GM12864 (cell line): ENCODE results near the gene BAZ1B.
A peak's percentile ranks its signal among the peaks of the same experiment; 100 is the strongest.
"Not testable (repeated sequence)": the region's sequence is repeated elsewhere in the genome, so short reads cannot be mapped to it uniquely, and the experiment has no call there.

Experiments used
- DNase-seq: peaks from one replicate; pipeline ENCODE4 v3.0.0-alpha.2; 2011; ENCODE audit warnings: low read depth
- H3K4me3 ChIP-seq: 2 replicates; pipeline ENCODE4 v1.5.1; 2011; ENCODE audit warnings: mild to moderate bottlenecking, low read depth, low read length, control low read depth
- TF ChIP-seq, protein P1 (sequence below): IDR thresholded peaks from 2 replicates; pipeline ENCODE4 v1.5.1; 2011; ENCODE audit warnings: low read depth, mild to moderate bottlenecking, moderate library complexity, low read length, control low read depth, inconsistent platforms; ENCODE audit errors: missing control alignments

Gene BAZ1B

DNA sequence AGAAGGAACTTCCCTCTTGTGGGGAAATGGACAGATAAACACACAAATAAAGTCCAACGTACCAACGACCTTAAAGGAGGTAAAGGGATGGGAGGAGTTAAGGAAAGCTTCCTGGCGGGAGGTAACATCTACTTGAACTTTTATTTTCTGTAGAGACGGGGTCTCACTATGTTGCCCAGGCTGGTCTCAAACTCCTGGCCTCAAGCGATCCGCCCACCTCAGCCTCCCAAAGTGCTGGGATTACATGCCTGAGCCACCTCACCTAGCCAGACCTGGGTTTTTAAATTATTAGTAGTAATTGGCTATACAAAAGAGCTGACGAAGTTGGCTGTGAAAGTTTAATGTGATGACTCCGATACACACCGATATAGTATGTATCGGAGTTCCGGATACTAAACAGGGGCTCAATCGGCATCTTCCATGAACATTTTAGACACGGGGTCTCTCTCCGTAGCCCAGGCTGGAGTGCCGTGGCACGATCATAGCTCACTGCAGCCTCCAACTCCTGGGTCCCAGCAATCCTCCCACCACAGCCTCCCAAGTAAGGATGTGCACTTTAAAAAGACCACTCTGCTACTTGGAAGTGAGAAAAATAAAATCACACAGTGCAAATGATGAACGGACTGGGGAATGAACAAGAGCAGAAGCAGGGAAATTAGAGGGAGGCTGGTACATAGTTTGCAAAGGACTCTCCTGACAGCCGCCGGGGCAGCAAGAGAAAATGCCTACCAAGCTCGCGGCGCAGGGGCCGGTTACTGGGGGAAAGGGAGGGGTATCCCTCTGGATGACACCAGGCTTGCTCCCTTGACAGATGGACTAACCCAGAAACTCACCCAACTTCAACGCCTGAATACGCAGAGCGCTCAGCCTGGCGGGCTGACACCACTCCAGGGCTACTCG is 34.4 kb upstream of the BAZ1B start:
- TF ChIP-seq, protein P1, sequence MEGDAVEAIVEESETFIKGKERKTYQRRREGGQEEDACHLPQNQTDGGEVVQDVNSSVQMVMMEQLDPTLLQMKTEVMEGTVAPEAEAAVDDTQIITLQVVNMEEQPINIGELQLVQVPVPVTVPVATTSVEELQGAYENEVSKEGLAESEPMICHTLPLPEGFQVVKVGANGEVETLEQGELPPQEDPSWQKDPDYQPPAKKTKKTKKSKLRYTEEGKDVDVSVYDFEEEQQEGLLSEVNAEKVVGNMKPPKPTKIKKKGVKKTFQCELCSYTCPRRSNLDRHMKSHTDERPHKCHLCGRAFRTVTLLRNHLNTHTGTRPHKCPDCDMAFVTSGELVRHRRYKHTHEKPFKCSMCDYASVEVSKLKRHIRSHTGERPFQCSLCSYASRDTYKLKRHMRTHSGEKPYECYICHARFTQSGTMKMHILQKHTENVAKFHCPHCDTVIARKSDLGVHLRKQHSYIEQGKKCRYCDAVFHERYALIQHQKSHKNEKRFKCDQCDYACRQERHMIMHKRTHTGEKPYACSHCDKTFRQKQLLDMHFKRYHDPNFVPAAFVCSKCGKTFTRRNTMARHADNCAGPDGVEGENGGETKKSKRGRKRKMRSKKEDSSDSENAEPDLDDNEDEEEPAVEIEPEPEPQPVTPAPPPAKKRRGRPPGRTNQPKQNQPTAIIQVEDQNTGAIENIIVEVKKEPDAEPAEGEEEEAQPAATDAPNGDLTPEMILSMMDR: no peak
- no peak for DNase-seq
- H3K4me3 ChIP-seq: peak overlapping the region; percentile 87

DNA sequence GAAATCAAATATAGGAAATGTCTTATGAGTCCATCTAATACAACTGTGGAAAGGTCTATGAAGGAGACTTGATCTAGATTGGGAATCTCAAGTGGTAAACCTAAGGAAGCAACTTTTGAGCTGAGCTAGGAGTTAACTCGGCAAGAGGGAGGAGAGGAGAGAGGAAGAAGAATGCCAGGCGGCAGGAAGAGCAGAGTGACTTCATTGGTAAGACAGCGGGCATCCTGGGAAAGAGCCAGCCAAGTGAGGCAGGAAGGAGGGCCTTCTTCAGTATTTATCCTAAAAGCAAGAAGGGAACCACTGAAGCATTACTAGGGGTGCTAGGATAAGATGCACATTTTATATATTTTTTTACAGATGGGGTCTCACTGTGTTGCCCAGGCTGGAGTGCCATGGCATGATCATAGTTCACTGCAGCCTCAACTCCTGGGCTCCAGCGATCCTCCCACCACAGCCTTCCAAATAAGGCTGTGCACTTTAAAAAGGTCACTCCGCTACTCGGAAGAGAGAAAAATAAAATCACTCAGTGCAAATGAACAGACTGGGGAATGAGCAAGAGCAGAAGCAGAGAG is 33.4 kb upstream of the BAZ1B start:
- H3K4me3 ChIP-seq: no peak overlapping the region; the same call in 1 of the 2 replicates
- TF ChIP-seq, protein P1: no peak
- no peak for DNase-seq

DNA sequence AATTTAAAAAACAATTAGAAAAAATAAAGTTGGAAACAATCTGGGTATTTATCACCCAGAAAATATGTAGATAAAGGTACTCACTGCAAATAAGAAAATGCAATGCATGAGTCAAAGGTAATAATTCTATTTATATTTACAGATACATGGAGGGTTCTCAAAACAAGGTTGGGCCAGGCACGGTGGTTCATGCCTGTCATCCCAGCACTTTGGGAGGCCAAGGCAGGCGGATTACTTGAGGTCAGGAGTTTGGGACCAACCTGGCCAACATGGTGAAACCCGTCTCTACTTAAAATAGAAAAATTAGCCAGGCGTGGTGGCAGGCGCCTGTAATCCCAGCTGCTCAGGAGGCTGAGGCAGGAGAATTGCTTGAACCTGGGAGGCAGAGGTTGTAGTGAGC is 28.0 kb upstream of the BAZ1B start:
- H3K4me3 ChIP-seq, DNase-seq: not testable (repeated sequence)

DNA sequence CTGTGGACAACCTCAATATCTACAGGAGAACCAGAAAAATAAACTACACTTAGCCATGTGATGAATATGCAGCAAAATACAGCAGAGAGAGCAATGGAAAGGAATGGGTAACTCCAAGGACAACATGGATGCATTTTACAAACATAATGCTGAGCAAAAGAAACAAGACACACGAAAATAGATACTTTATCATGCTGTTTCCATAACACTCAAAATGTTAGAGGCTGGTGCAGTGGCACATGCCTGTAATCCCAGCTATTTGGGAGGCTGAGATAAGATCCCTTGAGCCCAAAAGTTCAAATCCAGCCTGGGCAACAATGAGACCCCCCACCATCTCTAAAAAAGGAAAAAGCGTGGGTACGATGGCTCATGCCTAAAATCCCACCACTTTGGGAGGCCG is 27.1 kb upstream of the BAZ1B start:
- no peak overlapping the region for H3K4me3 ChIP-seq
- TF ChIP-seq, protein P1: no peak
- DNase-seq: no peak

DNA sequence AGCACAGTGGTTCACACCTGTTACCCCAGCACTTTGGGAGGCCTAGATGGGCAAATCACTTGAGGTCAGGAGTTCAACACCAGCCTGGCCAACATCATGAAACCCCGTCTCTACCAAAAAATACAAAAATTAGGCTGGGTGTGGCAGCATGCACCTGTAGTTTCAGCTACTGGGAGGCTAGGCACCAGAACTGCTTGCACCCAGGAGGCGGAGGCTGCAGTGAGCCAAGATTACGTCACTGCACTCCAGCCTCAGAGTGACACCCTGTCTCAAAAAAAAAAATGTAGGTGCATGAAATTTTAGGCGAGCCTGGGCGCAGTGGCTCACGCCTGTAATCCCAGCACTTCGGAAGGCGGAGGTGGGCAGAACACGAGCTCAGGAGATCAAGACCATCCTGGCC is 25.7 kb upstream of the BAZ1B start:
- DNase-seq: no peak
- TF ChIP-seq, protein P1: no peak

DNA sequence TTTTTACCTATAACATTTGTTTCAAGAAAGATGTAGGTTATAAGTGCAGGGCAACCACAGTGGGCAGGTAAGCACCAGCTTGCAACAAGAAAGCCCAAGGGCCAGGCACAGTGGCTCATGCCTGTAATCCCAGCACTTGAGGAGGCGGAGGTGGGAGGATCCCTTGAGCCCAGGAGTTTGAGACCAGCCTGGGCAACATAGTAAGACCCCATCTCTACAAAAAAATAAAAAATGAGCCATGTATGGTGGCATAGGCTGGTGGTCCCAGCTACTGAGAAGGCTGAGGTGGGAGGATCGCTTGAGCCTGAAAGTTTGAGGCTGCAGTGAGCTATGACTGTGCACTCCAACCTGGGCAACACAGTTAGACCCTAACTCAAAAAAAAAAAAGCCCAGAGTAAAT is 22.6 kb upstream of the BAZ1B start:
- no peak for DNase-seq
- H3K4me3 ChIP-seq: no peak overlapping the region
- TF ChIP-seq, protein P1: no peak

More for the DNA sequence above, 25.7 kb upstream of the BAZ1B start:
- H3K4me3 ChIP-seq: no peak overlapping the region

DNA sequence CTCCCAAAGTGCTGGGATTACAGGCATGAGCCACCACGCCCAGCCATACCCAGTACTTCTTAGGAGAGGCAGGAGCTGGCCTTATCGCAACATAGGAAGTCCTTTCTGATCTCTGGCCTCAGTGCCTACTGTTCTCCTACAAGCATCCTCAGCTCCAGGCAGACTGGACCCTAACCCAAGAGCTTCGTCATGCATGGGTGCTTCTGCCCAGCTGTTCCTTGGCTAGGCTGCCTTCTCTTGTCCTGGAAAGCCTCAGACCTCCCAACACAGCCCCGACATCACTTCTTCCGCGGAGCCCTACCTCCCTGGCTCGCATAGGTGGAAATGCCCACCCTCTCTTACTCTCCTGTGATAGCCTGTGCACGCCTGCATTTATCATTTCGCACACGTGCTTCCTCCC is 19.6 kb upstream of the BAZ1B start:
- DNase-seq: no peak

More for the DNA sequence above, 19.6 kb upstream of the BAZ1B start:
- TF ChIP-seq, protein P1: no peak
- no peak overlapping the region for H3K4me3 ChIP-seq
